HFF-Myc (cell line): ENCODE measurements around the gene DNAH7.

Experiments
- DNase-seq: peaks from one replicate; pipeline ENCODE4 v3.0.0-alpha.2; 2011; ENCODE audit warnings: low read depth; ENCODE audit errors: extremely low read depth
- H3K4me3 ChIP-seq: replicated peaks from 2 replicates; pipeline ENCODE4 v1.5.1; 2011; ENCODE audit warnings: low read depth, mild to moderate bottlenecking, control low read depth, low read length
- CTCF ChIP-seq: IDR thresholded peaks from 2 replicates; pipeline ENCODE4 v1.5.1; 2012; ENCODE audit warnings: mild to moderate bottlenecking, low read depth, low read length, control low read depth; ENCODE audit errors: missing control alignments

DNAH7 gene

GRCh38 chr2:195733831-195734230 is 334.8 kb downstream of the DNAH7 start:
- no peak overlapping the region for H3K4me3 ChIP-seq
- no peak for DNase-seq
- TF ChIP-seq CTCF, result no peak

- TF ChIP-seq CTCF, result no peak
- DNase-seq, result no peak
Measured at GRCh38 chr2:195732574-195732973, 336.1 kb downstream of the DNAH7 start.

GRCh38 chr2:195730912-195731311 is 337.7 kb downstream of the DNAH7 start:
- DNase-seq, result no peak
- H3K4me3 ChIP-seq, result no peak overlapping the region
- no peak for TF ChIP-seq CTCF

More at GRCh38 chr2:195732574-195732973, 336.1 kb downstream of the DNAH7 start:
- no peak overlapping the region for H3K4me3 ChIP-seq

GRCh38 chr2:195727106-195727505 is 341.5 kb downstream of the DNAH7 start:
- DNase-seq, result no peak
- H3K4me3 ChIP-seq, result no peak overlapping the region
- TF ChIP-seq CTCF, result no peak

- DNase-seq, result no peak
- TF ChIP-seq CTCF, result no peak
- H3K4me3 ChIP-seq, result no peak overlapping the region
Measured at GRCh38 chr2:195722075-195722474, 346.6 kb downstream of the DNAH7 start.

GRCh38 chr2:195721042-195721441 is 347.6 kb downstream of the DNAH7 start:
- DNase-seq, result no peak
- H3K4me3 ChIP-seq, result no peak overlapping the region
- no peak for TF ChIP-seq CTCF

GRCh38 chr2:195716466-195716865 is 352.2 kb downstream of the DNAH7 start:
- DNase-seq, result no peak
- no peak overlapping the region for H3K4me3 ChIP-seq
- TF ChIP-seq CTCF, result no peak
